ENCODE measurements around the gene TOMM40.
"Not testable (repeated sequence)": the region's sequence is repeated elsewhere in the genome, so short reads cannot be mapped to it uniquely, and the experiment has no call there.

The TOMM40 gene

DNA sequence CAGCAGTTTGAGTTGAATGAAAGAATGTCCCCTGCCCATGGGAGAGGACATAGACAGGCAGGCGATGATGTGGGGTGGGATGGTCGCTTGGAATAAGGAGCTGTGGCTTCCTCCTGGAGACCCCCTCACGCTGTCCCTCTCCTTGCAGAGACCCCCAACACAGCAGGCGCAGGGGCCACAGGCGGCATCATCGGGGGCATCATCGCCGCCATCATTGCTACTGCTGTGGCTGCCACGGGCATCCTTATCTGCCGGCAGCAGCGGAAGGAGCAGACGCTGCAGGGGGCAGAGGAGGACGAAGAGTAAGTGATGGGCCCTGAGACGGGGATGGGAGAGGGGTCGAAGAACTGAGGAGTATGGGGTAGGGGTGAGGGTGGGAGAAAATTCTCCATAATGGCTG lies 9.0 kb upstream of the TOMM40 start:
- H3K9me3 Mint-ChIP-seq = no peaks in the 10 kb centered on the region
- no peaks in the 10 kb centered on the region for H3K36me3 Mint-ChIP-seq (ENCODE audit: low read depth)
- DNase-seq (ENCODE audit: low spot score) = no peak
- H3K4me3 Mint-ChIP-seq = no peak overlapping the region
- H3K27ac Mint-ChIP-seq = no peak overlapping the region
- H3K4me1 Mint-ChIP-seq (ENCODE audit: low read depth) = peaks cover 1% of the 10 kb centered on the region
- H3K27me3 Mint-ChIP-seq (ENCODE audit: low read depth) = no peaks in the 10 kb centered on the region

- H3K9me3 Mint-ChIP-seq; DNase-seq (ENCODE audit: low spot score); H3K27ac Mint-ChIP-seq; H3K4me3 Mint-ChIP-seq; H3K4me1 Mint-ChIP-seq (ENCODE audit: low read depth); H3K36me3 Mint-ChIP-seq (ENCODE audit: low read depth); H3K27me3 Mint-ChIP-seq (ENCODE audit: low read depth): not testable (repeated sequence)
These were observed 8.2 kb upstream of the TOMM40 start for GRCh38 chr19:44882619-44883397.

- Mint-ChIP-seq H3K4me3 (no peak overlapping the region), H3K27me3 (ENCODE audit: low read depth) (no peaks in the 10 kb centered on the region), H3K4me1 (ENCODE audit: low read depth) (no peaks in the 10 kb centered on the region), H3K36me3 (ENCODE audit: low read depth) (no peaks in the 10 kb centered on the region), H3K9me3 (no peaks in the 10 kb centered on the region), H3K27ac (no peak overlapping the region)
- DNase-seq (ENCODE audit: low spot score) = no peak
These were observed 7.1 kb upstream of the TOMM40 start for GRCh38 chr19:44883922-44884321.

- Mint-ChIP-seq H3K4me3 (no peak overlapping the region), H3K4me1 (ENCODE audit: low read depth) (peaks cover 2% of the 10 kb centered on the region), H3K9me3 (peaks cover 3% of the 10 kb centered on the region), H3K27ac (no peak overlapping the region), H3K27me3 (ENCODE audit: low read depth) (no peaks in the 10 kb centered on the region), H3K36me3 (ENCODE audit: low read depth) (no peaks in the 10 kb centered on the region)
- no peak for DNase-seq (ENCODE audit: low spot score)
These were observed 6.5 kb upstream of the TOMM40 start for GRCh38 chr19:44884566-44884965.

- H3K27me3 Mint-ChIP-seq (ENCODE audit: low read depth) = no peaks in the 10 kb centered on the region
- peaks cover 4% of the 10 kb centered on the region for H3K36me3 Mint-ChIP-seq (ENCODE audit: low read depth)
- peaks cover 3% of the 10 kb centered on the region for H3K9me3 Mint-ChIP-seq
- peaks cover 7% of the 10 kb centered on the region for H3K4me1 Mint-ChIP-seq (ENCODE audit: low read depth)
- DNase-seq (ENCODE audit: low spot score) = no peak
- H3K4me3 Mint-ChIP-seq = no peak overlapping the region
- H3K27ac Mint-ChIP-seq = no peak overlapping the region
These were observed 4.9 kb upstream of the TOMM40 start for GRCh38 chr19:44886141-44886540.

GRCh38 chr19:44887648-44888047 lies 3.4 kb upstream of the TOMM40 start:
- H3K4me3 Mint-ChIP-seq = no peak overlapping the region

DNA sequence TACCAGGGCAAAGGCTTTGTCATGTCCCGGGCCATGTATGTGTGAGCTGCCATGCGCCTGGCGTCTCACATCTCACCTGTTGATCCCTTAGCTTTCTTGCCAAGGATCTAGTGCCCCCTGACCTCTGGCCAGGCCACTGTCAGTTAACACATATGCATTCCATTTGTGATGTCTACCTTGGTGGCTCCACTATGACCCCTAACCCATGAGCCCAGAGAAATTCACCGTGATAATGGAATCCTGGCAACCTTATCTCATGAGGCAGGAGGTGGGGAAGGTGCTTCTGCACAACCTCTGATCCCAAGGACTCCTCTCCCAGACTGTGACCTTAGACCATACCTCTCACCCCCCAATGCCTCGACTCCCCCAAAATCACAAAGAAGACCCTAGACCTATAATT lies 2.7 kb upstream of the TOMM40 start:
- H3K4me3 Mint-ChIP-seq; H3K27me3 Mint-ChIP-seq (ENCODE audit: low read depth); H3K9me3 Mint-ChIP-seq; H3K27ac Mint-ChIP-seq; DNase-seq (ENCODE audit: low spot score): not testable (repeated sequence)
- peaks cover 17% of the 10 kb centered on the region for H3K4me1 Mint-ChIP-seq (ENCODE audit: low read depth)
- peaks cover 15% of the 10 kb centered on the region for H3K36me3 Mint-ChIP-seq (ENCODE audit: low read depth)

More at GRCh38 chr19:44887648-44888047, 3.4 kb upstream of the TOMM40 start:
- DNase-seq (ENCODE audit: low spot score) = no peak
- Mint-ChIP-seq H3K36me3 (ENCODE audit: low read depth) (peaks cover 8% of the 10 kb centered on the region), H3K27ac (no peak overlapping the region), H3K9me3 (peaks cover 3% of the 10 kb centered on the region), H3K27me3 (ENCODE audit: low read depth) (no peaks in the 10 kb centered on the region), H3K4me1 (ENCODE audit: low read depth) (peaks cover 15% of the 10 kb centered on the region)

DNA sequence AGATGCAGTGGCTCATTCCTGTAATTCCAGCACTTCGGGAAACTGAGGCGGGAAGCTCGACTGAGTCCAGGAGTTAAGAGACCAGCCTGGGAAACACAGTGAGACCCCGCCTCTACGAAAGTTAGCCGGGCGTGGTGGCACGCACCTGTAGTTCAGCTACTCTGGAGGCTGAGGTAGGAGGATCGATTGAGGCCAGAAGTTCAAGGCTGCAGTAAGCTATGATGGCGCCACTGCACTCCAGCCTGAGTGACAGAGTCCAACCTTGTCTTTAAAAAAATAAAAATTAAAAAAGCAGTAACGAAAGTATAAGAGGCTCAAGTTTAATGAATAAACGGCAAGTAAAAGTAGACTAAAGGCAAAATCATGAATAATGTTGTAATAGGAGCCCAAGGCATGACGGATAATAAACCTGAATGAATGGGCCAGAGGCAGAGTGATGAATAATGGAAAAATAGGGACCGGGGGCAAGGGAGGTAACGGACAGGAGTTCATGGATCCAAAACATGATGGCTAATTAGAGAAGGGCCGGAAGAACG lies 1.2 kb upstream of the TOMM40 start:
- Mint-ChIP-seq H3K36me3 (ENCODE audit: low read depth) (peaks cover 26% of the 10 kb centered on the region), H3K27ac (peak overlapping the region; percentile 97), H3K4me1 (ENCODE audit: low read depth) (peaks cover 17% of the 10 kb centered on the region), H3K9me3 (peaks cover 3% of the 10 kb centered on the region), H3K4me3 (peak overlapping the region; percentile 86), H3K27me3 (ENCODE audit: low read depth) (no peaks in the 10 kb centered on the region)
- DNase-seq (ENCODE audit: low spot score) = no peak

- H3K36me3 Mint-ChIP-seq (ENCODE audit: low read depth) = peaks cover 30% of the 10 kb centered on the region
- no peaks in the 10 kb centered on the region for H3K27me3 Mint-ChIP-seq (ENCODE audit: low read depth)
- peaks cover 3% of the 10 kb centered on the region for H3K9me3 Mint-ChIP-seq
- H3K27ac Mint-ChIP-seq = peak overlapping the region; percentile 97
- peaks cover 17% of the 10 kb centered on the region for H3K4me1 Mint-ChIP-seq (ENCODE audit: low read depth)
- H3K4me3 Mint-ChIP-seq = peak overlapping the region; percentile 86
- peak; percentile 100 for DNase-seq (ENCODE audit: low spot score)
These were observed 563 bp upstream of the TOMM40 start for GRCh38 chr19:44890366-44891015.

DNA sequence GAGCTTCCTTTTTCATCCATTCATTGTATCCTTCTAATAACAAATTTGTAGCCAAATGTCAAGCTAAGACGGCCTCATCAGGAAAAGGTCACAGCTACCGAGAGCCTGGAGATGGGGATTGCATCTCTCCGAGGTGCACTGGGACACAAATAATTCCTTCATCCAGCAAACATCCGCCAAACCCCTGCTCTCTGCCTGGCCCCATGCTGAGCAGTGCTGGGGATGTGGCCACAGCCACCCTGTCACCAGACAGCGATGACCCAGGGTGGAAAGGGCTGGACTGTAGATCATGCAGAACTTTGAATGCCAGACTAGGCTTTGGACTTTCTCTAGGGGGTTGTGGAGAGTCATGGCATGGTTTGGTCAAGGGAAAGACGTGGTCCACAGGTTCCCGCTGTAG lies 1.9 kb downstream of the TOMM40 start:
- Mint-ChIP-seq H3K27ac (peak overlapping the region; percentile 56), H3K4me1 (ENCODE audit: low read depth) (peaks cover 17% of the 10 kb centered on the region), H3K36me3 (ENCODE audit: low read depth) (peaks cover 45% of the 10 kb centered on the region), H3K9me3 (peaks cover 3% of the 10 kb centered on the region), H3K27me3 (ENCODE audit: low read depth) (no peaks in the 10 kb centered on the region), H3K4me3 (peak overlapping the region; percentile 95)
- DNase-seq (ENCODE audit: low spot score) = no peak

- peak overlapping the region; percentile 95 for H3K4me3 Mint-ChIP-seq
- no peaks in the 10 kb centered on the region for H3K27me3 Mint-ChIP-seq (ENCODE audit: low read depth)
- H3K4me1 Mint-ChIP-seq (ENCODE audit: low read depth) = peaks cover 17% of the 10 kb centered on the region
- no peak overlapping the region for H3K27ac Mint-ChIP-seq
- DNase-seq (ENCODE audit: low spot score) = no peak
- H3K9me3 Mint-ChIP-seq = peaks cover 3% of the 10 kb centered on the region
- H3K36me3 Mint-ChIP-seq (ENCODE audit: low read depth) = peaks cover 50% of the 10 kb centered on the region
These were observed 2.4 kb downstream of the TOMM40 start for GRCh38 chr19:44893332-44894051.

DNA sequence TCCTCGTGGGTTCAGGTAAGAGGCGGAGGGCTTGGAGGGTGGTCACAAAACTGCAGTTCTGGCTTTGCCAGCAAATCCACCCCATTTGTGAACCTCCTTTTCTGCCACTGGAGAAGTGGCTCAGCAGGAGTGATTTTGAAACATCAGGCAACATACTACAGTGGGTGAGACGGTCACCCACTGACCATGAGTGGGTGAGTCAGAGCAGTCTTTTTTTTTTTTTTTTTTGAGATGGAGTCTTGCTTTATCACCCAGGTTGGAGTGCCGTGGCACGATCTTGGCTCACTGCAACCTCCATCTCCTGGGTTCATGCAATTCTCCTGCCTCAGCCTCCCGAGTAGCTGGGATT lies 3.0 kb downstream of the TOMM40 start:
- Mint-ChIP-seq H3K36me3 (ENCODE audit: low read depth) (peaks cover 50% of the 10 kb centered on the region), H3K27me3 (ENCODE audit: low read depth) (no peaks in the 10 kb centered on the region), H3K4me3 (no peak overlapping the region), H3K9me3 (peaks cover 2% of the 10 kb centered on the region), H3K4me1 (ENCODE audit: low read depth) (peaks cover 17% of the 10 kb centered on the region), H3K27ac (no peak overlapping the region)
- no peak for DNase-seq (ENCODE audit: low spot score)

DNA sequence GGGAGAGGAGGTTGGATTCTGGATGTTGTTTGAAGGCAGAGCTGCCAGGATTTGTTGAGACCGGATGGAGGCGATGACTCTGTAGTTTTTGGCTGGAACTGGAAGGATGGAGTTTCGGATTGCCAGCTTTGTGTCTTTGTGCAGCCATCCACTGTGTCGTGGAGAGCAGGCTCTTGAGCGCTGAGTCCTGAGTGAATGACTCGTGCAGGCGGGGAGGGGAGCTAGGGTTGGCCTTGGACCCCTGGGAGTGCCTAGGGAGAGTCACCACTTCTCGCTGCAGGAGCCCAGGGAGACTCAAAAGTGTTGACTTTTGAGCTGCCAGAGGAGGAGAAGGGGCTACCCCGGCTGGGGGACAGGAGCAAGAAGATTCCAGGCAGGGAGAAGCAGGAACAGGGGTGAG lies 3.9 kb downstream of the TOMM40 start:
- no peak overlapping the region for H3K4me3 Mint-ChIP-seq
- H3K27me3 Mint-ChIP-seq (ENCODE audit: low read depth) = no peaks in the 10 kb centered on the region
- peaks cover 52% of the 10 kb centered on the region for H3K36me3 Mint-ChIP-seq (ENCODE audit: low read depth)
- H3K4me1 Mint-ChIP-seq (ENCODE audit: low read depth) = peaks cover 15% of the 10 kb centered on the region
- H3K27ac Mint-ChIP-seq = no peak overlapping the region
- no peaks in the 10 kb centered on the region for H3K9me3 Mint-ChIP-seq
- DNase-seq (ENCODE audit: low spot score) = no peak

DNA sequence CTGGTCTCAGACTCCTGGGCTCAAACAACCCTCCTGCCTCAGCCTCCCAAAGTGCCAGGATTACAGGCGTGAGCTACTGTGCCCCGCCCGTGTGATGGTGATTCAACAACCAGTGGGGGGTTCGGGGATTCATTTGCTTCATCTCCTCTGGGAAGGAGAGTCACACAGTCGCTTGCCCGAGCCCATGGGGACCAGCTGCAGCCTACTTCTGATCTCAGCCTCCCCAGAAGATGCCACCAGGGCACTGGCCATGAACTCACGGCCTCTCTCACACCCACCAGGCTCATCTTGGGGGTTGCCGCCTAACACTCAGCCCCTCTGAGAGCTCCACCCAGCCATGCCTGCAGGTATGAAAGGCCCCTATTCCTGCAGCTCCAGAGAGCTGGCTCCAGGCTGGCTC lies 6.8 kb downstream of the TOMM40 start:
- Mint-ChIP-seq H3K9me3 (no peaks in the 10 kb centered on the region), H3K27me3 (ENCODE audit: low read depth) (no peaks in the 10 kb centered on the region), H3K4me1 (ENCODE audit: low read depth) (peaks cover under 1% of the 10 kb centered on the region), H3K36me3 (ENCODE audit: low read depth) (peaks cover 51% of the 10 kb centered on the region), H3K27ac (no peak overlapping the region), H3K4me3 (no peak overlapping the region)
- DNase-seq (ENCODE audit: low spot score) = no peak
